DMS53 treated with DMSO at 0.1 percent for 48 hours (cell line): Measurements from ENCODE around the gene NFIA.

Experiments used
- DNase-seq: peaks from one replicate; lab custom pipeline; 2025; ENCODE audit not compliant: unreplicated experiment; lab: John Stamatoyannopoulos, UW

NFIA gene

DNA sequence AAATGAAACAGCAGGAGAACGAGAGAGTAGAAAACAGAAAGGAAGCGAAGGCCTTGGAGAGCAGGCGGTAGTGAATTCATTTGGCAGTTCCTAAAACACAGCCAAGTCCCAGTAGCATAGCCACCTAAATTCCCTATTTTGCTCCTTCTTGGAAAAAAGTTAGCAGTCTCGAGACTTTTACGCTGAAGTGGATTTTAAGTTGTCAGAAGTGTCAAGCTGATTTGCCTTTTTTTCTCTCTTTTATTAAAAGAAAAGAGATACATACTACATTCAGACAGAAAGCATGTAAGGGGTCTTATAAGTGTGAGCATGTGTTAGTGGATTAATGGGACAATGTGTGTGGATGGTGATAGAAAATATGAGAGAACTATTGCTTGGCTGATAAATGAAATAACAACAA lies 19.2 kb downstream of the NFIA start:
- DNase-seq: no peak

DNA sequence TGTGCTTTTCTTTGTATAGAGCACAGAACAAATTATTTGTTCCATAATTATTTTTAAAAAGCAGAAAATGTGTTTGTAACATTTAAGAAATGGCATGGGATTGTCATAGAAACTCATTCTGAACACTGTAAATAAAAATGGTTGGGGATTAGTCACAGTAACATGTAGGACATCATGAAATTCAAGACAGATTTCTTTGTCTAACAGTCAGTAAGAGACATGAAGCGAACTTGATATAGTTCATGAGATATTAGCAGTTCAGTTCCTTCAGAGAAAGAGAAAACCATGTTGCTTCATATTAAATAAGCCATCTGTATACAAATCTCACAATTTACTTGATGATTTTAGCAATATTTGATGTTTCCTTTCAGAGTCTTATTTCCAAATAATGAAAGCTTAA lies 19.7 kb downstream of the NFIA start:
- DNase-seq: no peak

DNA sequence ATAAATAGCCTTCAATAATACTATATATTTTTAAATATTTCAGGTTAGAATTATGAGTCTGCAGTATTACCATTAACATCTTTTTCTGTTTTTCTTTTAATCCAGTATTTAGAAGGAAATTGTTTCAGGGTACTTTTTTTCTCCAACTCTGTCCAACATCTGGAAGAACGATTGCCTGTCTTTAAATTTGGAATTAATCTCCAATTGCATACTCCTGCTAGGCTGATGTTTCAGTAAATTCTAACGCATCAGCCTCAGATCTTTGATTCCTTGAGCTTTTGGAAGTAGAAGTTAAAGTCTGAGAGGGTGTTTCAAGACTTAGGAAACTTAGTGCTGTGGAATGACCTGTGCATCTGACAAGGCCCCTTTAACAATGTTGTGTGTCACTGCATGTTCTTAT lies 20.3 kb downstream of the NFIA start:
- no peak for DNase-seq

DNA sequence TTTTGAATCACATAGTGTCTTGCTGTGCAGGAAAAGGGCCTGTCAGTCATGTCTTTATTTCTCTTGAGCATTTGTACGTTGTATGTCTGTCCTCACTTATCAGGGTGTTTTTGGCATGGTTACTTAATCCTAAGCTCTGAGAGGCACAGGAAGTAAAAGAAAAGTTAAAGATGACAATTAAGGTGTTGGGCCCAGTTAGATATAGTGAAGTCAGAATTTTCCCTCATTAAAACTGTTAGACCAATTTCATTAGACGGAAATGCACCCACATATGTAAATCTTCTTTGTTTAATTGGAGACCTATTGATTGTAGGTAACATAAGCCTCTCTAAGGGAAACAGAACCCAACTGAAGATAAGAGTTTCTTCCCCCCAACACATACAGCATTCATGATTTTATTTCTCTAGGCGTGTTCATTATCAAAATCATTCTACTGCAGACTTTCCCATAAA lies 21.9 kb downstream of the NFIA start:
- DNase-seq: no peak

DNA sequence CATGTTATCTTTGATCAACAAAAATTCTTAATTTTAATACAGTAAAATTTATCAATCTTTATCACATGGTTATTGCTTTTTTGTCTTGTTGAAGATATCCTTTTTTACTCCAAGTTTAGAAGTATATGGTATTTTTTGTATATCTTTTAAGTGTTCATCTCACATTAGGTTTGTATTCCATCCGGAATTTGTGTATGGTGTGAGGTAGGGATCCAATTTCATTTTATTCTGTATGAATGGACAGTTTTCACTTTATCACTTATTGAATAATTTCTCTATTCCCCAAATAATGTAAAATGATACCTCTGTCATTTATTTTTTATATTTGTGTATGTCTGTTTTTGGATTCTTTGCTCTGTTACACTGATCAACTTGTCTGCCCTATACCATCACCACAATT lies 25.3 kb downstream of the NFIA start:
- DNase-seq: no peak

DNA sequence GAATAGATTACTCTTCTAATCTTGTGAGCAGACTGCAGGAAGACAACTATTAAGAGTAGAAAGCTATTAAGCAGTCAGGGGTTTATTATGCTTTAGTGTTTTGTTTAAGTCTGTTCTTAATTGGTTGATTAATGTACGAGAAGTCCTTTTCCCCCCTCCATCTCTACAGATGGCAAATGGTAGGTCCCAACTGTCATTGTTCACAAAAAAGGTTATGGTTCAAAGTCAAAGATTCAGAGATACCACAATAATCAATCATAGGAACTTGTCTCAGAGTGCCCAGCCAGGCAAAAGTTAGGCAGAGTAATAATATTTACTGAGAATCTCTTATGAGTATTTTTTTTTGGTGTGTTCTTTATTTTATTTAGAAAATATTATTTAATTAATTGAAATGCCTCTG lies 26.8 kb downstream of the NFIA start:
- no peak for DNase-seq

DNA sequence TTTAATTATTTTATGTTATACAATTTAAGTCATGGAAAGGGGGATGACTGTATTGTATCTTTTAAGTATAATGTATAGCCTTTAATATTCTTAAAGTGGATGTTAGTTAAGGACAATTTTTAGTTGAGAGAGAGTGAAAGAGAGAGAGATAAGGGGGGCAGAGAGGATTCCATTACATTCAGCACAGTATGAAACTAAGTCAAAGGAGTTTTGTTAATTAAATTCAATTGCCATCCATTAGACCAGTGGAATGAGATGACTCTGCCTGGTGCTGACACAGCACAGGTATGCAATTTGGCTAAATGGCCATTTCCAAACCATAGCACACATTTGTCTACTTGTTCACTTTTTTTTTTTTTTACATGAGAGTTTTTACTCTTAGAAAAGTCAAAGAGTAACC lies 27.5 kb downstream of the NFIA start:
- no peak for DNase-seq

DNA sequence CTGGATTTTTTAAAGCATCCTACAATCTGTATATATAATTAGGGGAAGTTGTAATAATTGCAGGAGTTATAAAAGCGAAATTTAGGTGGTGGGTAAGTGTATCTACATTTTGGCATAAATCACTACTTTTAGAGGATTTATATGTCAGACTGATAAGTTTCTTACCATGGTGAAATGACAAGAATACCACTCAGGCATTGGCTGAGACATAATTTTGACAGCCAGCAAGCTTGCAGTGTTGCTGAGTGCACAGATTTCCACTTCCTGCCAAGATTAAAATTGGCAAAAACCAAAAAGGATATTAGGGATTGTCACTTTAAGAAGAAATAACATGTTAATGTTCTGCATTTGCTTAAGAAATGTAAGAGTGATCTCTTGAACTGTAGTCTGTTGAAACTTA lies 28.2 kb downstream of the NFIA start:
- no peak for DNase-seq

DNA sequence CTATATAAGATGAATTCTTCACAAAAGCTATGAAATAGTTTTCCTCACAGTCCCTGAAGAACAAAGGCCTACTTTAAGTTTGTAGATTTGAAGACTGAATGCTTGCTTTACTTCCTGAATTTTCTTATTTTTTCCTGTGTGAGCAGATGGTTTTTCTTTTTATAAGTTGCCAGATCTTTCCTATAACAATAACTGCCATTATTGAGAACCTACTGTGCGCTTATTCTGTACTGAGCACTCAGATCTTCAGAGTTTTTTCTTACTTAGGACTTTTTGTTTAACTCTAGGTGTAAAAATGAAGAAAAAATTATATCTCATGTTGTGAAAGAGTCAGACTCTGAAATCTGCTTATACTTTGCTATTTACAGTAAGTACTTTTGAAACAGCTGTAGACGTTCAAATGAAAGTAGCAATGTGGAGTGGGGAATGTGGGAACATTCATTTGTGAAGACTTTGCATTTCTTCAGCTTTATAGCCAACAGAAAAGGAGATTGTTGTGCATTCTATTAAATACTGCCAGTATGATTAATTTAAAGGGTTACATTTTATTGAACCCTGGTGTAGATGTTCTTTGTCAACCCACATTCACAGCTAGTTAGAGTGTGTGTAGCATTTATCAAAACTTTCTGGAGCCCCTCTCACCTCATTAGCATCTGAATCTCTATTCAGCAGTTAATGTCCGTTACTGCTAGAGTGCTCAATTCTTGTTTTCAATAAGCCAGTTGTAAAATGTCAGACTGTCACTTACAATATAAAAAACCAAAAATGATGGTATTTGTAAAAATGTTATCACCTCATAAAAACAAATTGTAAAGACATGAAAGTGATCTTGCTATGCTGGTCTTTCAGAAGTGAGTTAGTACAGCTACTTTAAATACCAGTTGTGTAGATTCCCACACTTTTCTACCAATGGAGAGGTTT lies 29.0 kb downstream of the NFIA start:
- DNase-seq: no peak

DNA sequence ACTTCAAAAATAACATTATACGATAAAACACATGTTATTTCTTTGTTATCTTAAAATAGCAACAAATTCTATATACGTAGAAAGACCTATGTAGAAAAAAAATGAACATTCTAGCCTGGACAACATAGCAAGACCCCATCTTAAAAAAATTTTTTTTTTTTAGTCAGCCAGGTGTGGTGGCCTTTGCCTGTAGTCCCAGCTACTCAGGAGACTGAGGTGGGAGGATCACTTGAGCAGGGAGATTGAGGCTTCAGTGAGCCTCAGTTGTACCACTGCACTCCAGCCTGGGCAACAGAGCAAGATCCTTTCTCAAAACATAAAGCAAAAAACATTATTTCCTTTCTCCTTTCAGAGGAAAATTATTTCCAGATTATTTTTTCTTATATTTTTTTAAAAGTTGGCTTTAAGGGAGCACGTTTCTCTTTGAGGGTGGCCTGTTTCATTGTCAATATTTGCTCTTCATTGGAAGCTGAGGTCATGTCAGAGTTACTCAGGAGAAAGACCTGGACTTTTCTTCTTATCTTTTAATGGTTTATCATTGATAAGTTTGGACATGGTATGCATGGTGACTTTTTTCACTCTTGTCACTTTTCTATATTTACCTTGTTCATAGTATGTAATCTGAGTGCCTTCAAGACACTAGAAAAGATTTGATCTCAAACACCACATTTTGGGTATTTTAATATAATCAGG lies 32.0 kb downstream of the NFIA start:
- DNase-seq: peak; percentile 33

DNA sequence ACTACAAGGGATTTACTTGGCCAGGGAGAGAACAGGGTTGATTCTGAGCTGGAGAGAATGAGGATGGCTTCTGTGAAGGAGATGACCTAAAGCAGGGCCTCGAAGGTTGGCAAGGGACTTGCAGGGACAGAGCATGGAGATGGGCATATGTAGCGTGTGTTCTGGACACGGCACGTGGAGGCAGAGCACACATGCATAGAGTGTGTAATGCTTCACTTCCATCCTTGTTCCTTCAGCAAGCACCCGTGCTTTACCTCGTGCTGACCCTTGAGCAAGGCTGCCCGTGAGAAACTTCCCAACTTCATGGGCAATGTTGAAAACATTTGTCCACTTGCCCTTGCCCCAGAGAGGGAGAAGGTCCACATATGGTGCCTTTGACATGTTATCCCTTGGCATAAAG lies 33.1 kb downstream of the NFIA start:
- DNase-seq: no peak

DNA sequence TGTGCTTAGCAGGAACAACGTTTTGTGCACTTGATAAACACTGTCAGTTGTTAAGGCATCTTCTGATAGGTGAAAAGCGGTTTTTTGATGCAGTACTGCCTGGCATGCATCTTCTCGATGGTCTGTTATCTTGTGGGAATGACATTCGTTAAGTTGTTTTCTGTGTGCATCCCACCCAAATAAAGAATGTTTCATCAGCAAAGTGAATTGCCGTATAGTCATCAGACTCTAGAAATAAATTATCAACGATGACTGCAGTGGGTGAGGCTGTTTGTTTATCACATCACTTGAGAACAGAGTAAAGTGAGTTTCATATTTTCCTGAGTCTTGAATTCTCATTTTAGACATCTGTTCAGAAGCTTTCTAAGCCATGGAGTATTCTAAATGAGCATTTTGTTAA lies 34.1 kb downstream of the NFIA start:
- DNase-seq: no peak

DNA sequence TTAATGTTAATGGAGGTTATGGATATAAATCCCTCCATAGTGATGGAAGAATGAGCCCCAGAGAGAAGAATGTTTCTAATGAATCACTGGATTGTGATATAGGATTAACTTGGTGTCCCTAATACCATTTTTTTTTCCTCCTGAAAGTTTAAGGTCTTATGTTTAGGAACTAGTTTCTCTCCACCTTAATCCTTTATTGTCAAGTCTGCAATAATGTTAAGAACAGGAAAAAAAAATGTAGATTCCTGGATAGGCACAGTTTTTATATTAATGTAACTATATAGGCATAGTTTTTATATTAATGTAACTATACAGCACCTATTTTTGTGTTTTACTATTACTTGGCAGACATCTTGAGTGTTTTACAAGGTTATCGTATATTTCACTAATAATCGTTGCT lies 34.9 kb downstream of the NFIA start:
- DNase-seq: no peak

DNA sequence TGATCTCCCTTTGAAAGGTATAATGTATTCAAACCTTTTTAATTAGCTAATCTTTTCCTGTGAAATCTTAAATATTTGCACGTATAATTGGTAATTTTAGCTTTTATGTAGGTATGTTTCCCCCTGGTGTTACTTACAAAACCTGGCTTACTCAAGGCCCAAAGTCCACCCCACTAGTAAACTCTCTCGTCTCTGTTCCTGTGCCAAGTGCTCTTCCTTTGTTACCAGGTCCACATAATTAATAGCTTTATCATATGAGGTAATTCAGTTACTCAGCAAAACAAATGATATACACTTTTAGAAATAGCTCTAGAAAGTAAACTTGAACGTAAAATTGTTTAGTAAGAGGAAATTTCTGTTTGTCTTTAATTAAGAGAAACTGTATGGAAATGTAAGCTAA lies 36.7 kb downstream of the NFIA start:
- DNase-seq: no peak

DNA sequence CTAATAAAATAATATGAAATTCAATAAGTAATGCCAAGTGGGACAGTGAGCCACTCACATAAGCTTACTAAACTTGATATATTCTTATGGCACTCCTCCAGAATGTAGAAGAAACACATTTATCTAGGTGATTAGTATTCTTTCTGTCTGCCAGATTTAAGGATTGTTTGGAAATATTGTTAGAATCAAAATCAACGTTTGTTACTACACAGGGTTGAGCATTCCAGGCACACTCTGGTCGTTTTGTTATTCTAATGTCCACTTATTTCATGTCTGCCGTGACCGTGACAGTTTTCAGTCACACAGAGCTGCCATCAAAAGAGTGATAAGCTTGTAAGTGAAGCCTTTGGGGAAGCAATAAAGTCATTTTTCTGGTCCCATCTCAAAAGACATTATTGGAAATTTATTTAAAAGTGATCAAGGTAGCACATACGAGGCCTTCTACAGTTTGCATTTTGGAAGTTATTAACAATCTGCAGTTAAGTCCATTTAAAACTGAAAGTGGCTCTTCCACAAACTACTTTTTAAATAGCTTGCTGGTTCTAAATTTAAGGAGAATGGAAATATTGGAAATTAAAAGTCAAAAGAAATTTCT lies 38.0 kb downstream of the NFIA start:
- DNase-seq: no peak

DNA sequence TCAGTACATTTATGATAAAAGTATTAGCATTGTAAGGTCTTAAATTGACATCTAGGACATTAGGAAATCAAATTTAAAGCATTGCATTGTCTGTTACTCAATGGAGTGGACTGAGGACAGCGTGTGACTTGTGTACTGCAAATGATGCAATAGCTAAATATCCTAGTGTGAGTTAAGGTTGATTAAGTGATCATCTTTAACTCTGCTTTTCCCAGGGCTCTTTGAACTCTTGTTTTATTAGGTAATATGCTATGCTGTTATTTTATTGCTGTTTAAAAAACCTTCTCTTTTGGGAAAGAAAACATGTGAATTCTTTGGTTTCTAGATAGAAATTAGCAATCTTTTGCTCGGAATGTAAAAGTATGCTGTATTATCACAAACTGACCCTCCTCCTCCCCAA lies 38.6 kb downstream of the NFIA start:
- DNase-seq: no peak

DNA sequence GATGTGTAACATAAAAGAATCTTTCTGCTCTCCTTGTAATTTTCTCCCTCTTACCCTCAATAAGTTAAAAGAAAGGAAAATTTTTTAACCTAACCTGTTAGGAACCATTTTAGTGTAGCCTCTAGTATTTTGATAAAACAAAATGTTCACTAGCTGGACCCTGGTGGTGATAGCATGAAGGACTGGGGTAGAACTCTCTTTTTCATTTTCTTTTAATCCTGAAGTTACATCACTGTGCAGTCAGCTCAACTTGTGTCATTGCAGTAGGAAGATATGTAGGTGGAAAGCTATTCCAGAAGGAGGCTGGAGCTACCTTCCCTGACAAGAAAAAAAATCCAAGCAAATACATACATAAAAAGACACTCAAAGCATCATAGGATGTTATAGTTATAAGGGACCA lies 39.3 kb downstream of the NFIA start:
- no peak for DNase-seq

DNA sequence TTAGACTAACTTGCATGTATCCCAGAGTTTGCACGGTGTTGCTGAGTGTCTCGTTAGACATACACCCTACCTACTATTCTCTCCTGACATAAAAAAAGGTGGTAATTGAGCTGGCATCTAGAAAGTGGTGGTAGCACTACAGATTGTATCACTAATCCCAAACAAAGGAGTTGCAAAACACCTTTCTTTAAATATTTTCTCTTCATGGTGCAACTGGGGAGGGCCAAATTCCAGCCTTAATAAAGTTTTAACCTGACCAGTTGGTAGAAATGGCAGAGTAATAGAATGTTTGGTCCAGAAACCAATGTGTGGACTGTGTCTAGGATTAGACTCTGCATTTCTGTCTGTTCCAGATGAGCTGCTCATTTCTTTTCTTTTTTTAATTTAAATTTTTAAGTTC lies 40.0 kb downstream of the NFIA start:
- DNase-seq: no peak

DNA sequence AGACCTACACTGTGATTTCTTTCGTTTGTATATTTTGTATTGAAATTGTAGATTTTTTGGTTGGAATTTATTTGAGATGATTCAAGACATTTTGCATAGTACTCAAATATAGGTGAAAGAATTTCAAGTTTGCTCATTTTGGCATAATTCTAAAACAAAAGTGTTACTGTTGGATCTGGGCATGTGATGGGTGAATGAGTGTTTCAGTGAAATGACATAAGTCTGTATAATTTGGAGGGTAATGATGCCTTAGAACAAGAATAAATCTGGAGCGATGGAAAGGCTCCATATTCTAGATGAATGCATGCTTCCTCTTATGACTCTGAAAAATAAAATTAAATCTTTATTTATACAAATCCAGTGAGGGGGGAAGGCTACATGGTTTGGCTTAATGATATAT lies 41.0 kb downstream of the NFIA start:
- DNase-seq: no peak

DNA sequence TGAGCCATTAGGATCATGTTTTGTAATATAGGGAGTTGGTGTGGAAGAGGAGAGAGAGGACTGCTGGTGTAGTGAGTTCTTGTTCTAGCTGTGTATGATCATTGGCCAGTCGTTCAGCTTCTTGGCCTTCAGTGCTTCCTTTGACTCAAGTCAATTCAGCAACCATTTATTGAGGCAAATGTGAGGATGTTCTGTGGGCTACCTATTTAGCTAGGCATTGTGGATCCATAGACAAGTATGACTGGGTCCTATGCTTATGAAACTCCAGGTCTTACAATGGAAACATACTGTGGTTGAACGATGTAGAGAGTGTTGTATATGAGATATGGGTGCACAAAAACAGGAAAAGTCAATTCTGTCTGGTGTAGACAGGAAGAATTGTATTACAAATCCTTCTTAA lies 41.7 kb downstream of the NFIA start:
- no peak for DNase-seq

DNA sequence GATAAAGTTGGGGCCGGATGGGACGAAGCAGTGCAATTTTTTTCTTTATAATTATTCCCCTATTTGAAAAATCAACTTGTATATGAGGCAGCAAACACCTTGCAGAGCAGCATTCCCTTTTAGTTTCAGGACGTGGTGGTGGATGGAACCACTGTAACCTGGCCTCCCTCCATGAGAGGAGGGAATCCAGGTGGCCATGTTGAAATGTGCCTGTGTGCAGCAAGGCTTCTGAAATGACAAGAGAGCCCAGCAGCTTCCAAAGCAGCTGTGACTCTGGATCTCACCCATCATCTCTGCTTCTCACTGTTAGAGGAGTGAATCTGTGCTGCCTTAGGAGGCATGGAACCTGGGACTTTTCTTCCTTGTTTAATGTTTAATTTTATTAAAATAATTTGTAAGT lies 42.3 kb downstream of the NFIA start:
- DNase-seq: no peak

DNA sequence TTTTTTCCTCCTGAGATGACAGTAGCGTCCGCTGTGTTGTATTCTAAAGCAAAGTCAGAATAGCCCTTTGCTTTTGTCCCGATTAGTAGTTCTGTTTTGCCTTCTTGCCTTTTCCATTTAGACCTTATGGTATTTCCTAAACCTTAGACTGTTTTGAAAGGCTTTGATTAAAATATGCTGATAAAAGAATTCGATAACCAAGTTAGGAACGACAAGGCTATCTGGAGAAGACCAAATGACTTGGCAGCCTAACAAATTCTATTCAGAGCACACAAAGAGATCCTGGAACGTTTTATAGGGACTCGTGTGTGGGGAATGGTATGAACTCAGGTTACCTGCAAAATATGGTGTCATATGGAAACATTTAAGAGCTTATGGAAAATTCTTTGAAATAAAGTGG lies 42.9 kb downstream of the NFIA start:
- no peak for DNase-seq
